ENCODE data around the gene BASP1.
"Not testable (repeated sequence)": the region's sequence is repeated elsewhere in the genome, so short reads cannot be mapped to it uniquely, and the experiment has no call there.

Gene BASP1

DNA sequence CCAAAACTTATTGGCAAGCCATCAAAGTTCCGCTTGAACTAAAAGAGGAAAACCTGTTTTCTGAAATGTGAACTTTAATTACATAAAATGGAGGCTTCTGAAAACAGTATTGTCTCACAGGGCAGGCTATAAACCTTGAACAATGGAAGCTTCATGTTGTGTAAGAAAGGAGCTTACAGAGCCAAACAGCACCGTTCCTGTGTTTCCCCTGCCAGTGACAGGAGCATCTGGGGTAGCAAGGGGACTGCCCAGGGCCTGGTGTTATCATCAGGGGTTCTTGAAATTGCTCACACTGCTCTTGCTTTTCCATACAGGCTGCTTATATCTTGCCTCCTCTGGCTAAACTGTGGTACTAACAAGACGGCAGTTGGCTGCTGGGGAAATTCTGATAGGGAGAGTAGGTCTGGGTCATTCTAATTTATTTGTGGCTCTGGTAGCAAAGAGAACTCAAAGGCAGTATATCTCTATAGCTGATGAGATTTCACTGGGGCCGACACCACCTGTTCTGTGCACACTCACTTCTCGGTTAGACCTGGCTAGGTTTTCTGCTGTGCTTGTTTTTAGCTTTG lies 40.4 kb downstream of the BASP1 start:
- no peak for DNase-seq

GRCh38 chr5:17258431-17258830 lies 41.0 kb downstream of the BASP1 start:
- DNase-seq = no peak

DNA sequence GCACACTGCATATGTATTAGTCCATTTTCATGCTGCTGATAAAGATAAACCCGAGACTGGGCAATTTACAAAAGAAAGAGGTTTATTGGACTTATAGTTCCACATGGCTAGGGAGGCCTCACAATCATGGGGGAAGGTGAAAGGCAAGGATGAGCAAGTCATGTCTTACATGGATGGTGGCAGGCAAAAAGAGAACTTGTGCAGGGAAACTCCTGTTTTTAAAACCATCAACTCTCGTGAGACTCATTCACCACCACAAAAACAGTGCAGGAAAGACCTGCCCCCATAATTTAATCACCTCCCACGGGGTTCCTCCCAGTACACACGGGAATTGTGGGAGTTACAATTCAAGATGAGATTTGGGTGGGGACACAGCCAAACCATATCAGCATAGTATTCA lies 41.6 kb downstream of the BASP1 start:
- DNase-seq = not testable (repeated sequence)

GRCh38 chr5:17259630-17260257 lies 42.3 kb downstream of the BASP1 start:
- DNase-seq = no peak

- no peak for DNase-seq
Measured at GRCh38 chr5:17260549-17260948, 43.1 kb downstream of the BASP1 start.

DNA sequence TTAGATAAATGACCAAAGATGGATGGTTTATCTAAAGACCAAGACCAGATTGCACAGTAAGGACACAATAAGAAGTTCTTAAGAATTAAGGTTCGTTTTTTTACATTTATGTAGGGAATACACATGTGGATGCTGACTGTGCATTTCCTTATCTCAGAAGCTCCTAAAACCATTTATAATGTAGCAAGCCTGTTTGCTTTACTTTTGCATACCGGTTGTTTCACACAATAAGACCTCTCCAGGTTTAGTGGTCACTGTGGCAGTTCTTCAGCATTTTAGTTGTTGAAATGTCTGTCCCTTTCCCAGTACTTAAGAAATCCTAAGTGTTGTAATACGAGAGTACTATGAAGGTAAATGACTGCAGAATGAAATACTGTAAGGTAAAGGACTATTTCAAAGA lies 43.6 kb downstream of the BASP1 start:
- no peak for DNase-seq

- DNase-seq = no peak
Measured at GRCh38 chr5:17265041-17265440, 47.6 kb downstream of the BASP1 start.

GRCh38 chr5:17267106-17267505 lies 49.7 kb downstream of the BASP1 start:
- no peak for DNase-seq

- no peak for DNase-seq
Measured at GRCh38 chr5:17269201-17269600, 51.8 kb downstream of the BASP1 start.

DNA sequence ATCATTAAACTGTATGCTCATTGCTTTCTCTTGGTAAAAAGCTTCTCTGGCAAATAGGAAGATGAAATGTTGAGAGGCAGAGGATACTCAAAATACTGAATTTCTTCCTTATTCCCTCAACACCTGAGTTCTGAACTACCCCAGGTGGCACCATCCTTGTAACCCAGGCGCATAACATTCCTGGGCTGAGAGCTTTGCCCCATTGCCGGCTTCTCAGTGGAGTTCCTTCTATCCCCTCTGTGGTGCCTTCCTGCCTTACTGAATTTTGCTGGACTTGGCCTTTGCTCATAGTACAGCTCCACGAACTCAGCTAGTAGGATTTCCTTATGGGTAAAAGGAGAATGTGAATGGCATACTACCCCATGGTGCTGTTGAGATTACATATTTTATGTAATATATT lies 54.7 kb downstream of the BASP1 start:
- no peak for DNase-seq

- DNase-seq = no peak
Measured at GRCh38 chr5:17275289-17276158, 58.1 kb downstream of the BASP1 start.

GRCh38 chr5:17276445-17276844 lies 59.0 kb downstream of the BASP1 start:
- no peak for DNase-seq

- DNase-seq = no peak
Measured at GRCh38 chr5:17277907-17278306, 60.5 kb downstream of the BASP1 start.

DNA sequence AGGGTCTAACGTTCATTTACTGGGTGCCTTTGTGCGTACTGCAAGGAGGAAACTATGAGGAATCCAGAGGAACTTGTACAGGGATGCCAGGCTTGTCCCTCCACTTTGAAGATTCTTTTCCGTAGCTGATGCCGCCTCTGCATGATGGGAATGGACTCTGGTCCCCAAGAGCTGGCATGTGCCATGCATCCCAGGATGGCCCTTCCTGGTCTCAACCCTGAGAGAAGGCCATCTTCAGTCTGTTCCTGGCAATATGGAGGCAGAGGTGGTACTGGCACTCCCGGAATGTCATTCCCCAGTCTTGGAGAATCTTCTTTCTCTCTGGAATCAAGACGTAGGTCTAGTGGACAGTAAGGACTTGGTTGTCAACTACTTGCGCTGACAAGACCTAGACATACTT lies 61.5 kb downstream of the BASP1 start:
- DNase-seq = no peak

DNA sequence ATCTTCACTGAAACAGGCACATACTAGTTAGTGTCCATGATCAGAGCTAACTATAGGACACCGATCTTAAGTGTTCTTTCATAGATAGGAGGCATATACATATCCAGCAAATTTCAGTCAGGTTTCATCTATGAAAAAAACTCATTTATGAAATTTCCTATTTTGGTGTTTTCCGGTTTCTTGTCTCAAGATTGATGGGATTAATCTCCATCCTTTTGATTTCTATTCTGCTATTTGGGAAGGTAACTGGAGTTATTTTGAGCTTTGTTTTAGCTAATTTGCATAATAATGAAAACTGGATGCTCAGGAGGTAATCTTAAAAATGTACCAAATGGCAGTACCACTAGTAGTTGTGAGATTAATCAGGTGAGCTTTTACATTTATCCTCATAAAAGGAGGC lies 62.1 kb downstream of the BASP1 start:
- no peak for DNase-seq

DNA sequence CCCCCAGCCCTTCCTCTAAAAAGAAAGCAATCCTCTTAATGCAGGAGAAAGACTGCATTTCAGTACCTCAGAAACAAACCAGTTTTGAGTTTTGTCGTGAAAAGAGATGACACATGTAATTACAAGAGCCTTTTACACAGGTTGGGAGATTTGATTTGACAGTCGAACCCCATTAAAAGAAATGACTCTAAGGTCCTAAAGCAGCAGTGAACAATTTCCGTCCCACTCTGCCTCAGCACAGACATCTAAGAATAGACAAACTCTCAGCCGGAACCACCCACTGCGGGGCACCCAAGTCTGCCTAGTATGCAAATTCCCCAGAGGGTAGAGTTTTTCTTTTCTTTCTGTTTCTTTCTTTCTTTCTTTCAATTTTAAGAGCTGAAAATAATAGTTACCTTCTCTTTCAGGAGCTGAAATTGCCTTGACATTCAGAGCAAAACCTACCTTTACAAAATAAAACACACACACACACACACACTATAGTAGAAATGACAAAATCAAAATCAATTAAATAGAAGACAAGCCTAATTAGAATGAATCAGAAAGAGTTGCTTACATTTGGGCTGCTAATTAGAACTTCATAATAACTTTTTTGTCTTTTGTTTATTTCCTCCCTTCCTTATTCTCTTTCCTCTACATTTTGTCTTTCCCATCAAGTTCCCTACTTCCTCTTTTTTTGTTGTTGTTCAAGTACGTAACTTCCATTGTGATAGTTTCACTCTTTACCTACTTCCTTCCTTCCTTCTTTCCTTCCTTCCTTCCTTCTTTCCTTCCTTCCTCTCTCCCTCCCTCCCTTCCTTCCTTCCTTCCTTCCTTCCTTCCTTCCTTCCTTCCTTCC lies 65.1 kb downstream of the BASP1 start:
- no peak for DNase-seq

- no peak for DNase-seq
Measured at GRCh38 chr5:17283121-17283415, 65.6 kb downstream of the BASP1 start.

DNA sequence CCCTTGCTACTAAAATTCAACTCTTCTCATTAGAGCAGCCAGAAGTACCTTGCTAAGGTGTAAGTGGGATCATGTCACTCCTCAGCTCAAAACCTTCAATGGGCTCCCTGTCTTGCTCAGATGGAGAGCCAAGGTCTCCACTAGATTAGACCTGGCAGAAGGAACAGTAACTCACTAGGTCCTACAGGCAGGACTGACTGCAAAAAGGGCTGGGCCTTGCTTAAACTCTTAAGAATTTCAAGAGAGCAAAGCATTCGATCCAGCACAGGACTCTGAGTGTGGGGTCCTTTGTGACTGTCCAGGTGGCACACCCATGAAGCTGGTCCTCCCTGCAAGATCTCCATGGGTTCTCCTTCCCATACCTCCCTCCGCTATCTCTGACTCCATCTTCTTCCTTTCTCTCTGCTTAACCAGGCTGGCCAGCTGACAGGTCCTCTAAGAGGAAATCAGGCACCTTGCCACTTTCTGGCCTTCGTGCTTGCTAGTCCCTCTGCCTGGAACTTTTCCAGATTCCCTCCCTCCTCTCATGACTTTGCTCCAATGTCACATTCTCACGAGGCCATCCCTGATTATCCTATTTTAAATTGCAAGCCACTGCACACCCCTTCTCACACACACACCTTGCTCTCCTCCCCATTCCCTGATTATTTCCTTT lies 70.2 kb downstream of the BASP1 start:
- no peak for DNase-seq

GRCh38 chr5:17288570-17288969 lies 71.1 kb downstream of the BASP1 start:
- DNase-seq = no peak

GRCh38 chr5:17289681-17290539 lies 72.5 kb downstream of the BASP1 start:
- DNase-seq = no peak

DNA sequence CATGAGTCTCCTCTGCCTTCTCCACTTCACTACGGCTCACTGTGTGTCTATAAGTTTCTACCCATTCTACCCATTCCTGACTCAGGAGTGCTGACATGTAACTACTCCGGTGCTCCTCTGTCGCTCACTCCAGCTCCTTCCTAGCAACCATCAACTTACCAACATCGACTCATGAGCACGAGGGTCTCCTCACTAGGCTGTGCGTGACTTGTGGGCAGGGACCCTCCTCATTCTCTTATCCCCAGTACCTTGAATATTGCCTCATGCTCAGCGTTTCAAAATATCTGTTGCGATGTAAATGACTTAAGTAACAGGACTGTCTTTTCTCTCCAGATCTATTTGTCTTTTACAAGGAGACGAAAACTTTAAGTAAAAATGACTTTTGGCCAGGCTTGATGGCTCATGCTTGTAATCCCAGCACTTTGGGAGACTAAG lies 73.1 kb downstream of the BASP1 start:
- no peak for DNase-seq
